Psoas muscle (tissue), 8 donors: ENCODE data around the gene FAM107B. TPM values are rescaled to one million over a fixed set of nuclear protein-coding genes. Genes with fewer than 3 reads are reported as not detected.
"Not testable (repeated sequence)": the region's sequence is repeated elsewhere in the genome, so short reads cannot be mapped to it uniquely, and the experiment has no call there.

Experiments used
- ATAC-seq, 4 donors: fragments of 200-7000 bp; cut with Tn5 transposase; one replicate each; pipeline ENCODE4 v1.9.1; 2020; ENCODE audit warnings: moderate library complexity in 3 of 4, mild to moderate bottlenecking in 2 of 4
- DNase-seq, 2 donors: peaks; one replicate each; pipeline ENCODE4 v3.0.0-alpha.2; 2020
- H3K27ac ChIP-seq: fragments of 200-600 bp; one replicate; pipeline ENCODE4 v1.8.0; 2022
- H3K27me3 ChIP-seq, 3 donors: fragments of 200-600 bp in 1 of 3; one replicate each; pipeline versions ENCODE4 v1.6.1 to v1.8.0; 2013 to 2022; ENCODE audit warnings: low read length in 2 of 3, mild to moderate bottlenecking in 2 of 3, moderate library complexity in 1 of 3; ENCODE audit not compliant: insufficient read depth in 3 of 3
- H3K36me3 ChIP-seq, 2 donors: fragments of 200-600 bp in 1 of 2; one replicate each; pipeline versions ENCODE4 v1.6.1 to v1.8.0; 2013 to 2022; ENCODE audit warnings: low read depth in 1 of 2, mild to moderate bottlenecking in 1 of 2, moderate library complexity in 1 of 2; ENCODE audit not compliant: insufficient read depth in 1 of 2
- H3K4me1 ChIP-seq: fragments of 200-600 bp; one replicate; pipeline ENCODE4 v1.8.0; 2022
- H3K4me3 ChIP-seq: fragments of 200-600 bp; one replicate; pipeline ENCODE4 v1.8.0; 2022; ENCODE audit warnings: mild to moderate bottlenecking
- H3K9me3 ChIP-seq: fragments of 200-600 bp; one replicate; pipeline ENCODE4 v1.8.0; 2022
- CTCF ChIP-seq: fragments of 200-600 bp; IDR thresholded peaks from one replicate; pipeline ENCODE4 v1.8.0; 2022; ENCODE audit warnings: antibody characterized with exemption
- WGBS, 3 donors: extraction: QIAGEN DNeasy Blood & Tissue Kit; methylation state at CpG; one replicate each; pipeline versions ENCODE4 v1.1.6 to v1.1.7; 2013; 5-methylcytosine and 5-hydroxymethylcytosine counted together
- intact Hi-C, 2 donors: fragments of 100-400 bp; cut with DNase I; formaldehyde crosslinking; loops; one replicate each; pipeline versions ENCODE4 v1.11.0 to v1.14.2; 2022
- polyA plus RNA-seq, 3 donors: library from polyadenylated mRNA; stranded (reverse); fragments of 200-250 nt; gene quantifications; one replicate each; pipeline ENCODE4 v1.2.3, GENCODE V29; 2013
- total RNA-seq, 4 donors: library from RNA; stranded (reverse); fragmentation: NEBNext Ultra II Directional in 2 of 4; extraction: Animal tissue kit (Norgen Biotek cat#: 25700) in 2 of 4; gene quantifications; one replicate each; pipeline versions ENCODE4 v1.2.1 to v1.2.4, GENCODE V29; 2021 to 2023
- donor health status: healthy with polysubstance abuse.
- donor health status: DM: no; HTN: no; CAD: no; lungs with moderate emphysema.
- donor health status: Bipolar disorder and iron deficiency.
- donor health status: healthy.
- donor health status: DM: yes; HTN: yes; CAD: no.
- donor health status: DM: no; HTN: no; CAD: no.
- donor health status: DM: no; HTN: no; CAD: no.
- donor health status: DM: yes; HTN: yes; CAD: no.

FAM107B gene
- total and polyA plus RNA-seq, 7 donors, result 1.0 to 3.1 (median 1.8) TPM

DNA sequence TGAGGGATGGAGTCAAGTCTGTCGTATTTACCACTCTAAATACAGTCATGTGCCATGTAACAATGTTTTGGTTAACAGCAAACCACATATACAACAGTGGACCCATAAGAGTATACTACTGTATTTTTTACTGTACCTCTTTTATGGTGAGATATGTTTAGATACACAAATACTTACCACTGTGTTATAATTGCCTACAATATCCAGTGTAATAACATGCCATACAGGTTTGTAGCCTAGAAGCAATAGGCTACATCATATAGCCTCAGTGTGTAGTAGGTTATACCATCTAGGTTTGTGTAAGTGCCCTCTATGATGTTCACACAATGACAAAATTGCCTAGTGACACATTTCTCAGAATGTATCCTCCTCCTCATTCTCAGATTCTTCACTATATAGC, 110.4 kb downstream of the FAM107B start:
- Histone ChIP-seq H3K36me3 (no peaks in the 10 kb centered on the region), H3K27ac (no peak overlapping the region), H3K27me3 (no peaks in the 10 kb centered on the region), H3K9me3 (no peaks in the 10 kb centered on the region), H3K4me3 (no peak overlapping the region), H3K4me1 (no peaks in the 10 kb centered on the region)
- intact Hi-C loops, result no loop called here
- TF ChIP-seq CTCF, result no peak
- ATAC-seq, result no peak
- 95 to 99% (median 97%) methylated on average over 1 of the region's 1 CpG for WGBS, 3 donors
- no peak for DNase-seq

- H3K9me3 ChIP-seq, result no peaks in the 10 kb centered on the region
- TF ChIP-seq CTCF, result no peak
- H3K4me1 ChIP-seq, result no peaks in the 10 kb centered on the region
- no peaks in the 10 kb centered on the region for H3K27me3 ChIP-seq
- intact Hi-C loops, result no loop called here
- ATAC-seq (no peak), DNase-seq (no peak)
- H3K36me3 ChIP-seq, result no peaks in the 10 kb centered on the region
- H3K4me3 ChIP-seq, result no peak overlapping the region
- no peak overlapping the region for H3K27ac ChIP-seq
- WGBS, 3 donors, result 90 to 97% (median 92%) methylated on average over 3 of the region's 3 CpGs
Observed at GRCh38 chr10:14661818-14662217, 112.9 kb downstream of the FAM107B start.

DNA sequence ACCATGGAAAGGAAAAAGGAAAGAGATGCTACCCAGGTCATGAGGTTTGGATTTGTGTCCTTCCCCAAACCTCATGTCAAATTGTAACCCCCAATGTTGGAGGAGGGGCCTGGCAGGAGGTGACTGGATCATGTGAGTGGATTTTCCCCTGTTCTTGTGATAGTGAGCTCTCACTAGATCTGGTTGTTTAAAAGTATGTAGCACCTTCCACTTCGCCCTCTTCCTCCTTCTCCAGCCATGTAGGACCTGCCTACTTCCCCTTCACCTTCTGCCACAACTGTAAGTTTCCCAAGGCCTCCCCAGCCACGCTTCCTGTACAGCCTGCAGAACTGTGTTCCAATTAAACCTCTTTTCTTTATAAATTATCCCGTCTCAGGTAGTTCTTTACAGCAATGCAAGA, 113.9 kb downstream of the FAM107B start:
- H3K36me3 ChIP-seq, result no peaks in the 10 kb centered on the region
- 87 to 91% (median 88%) methylated on average over 3 of the region's 3 CpGs for WGBS, 3 donors
- no peak overlapping the region for H3K27ac ChIP-seq
- no peak overlapping the region for H3K4me3 ChIP-seq
- H3K9me3 ChIP-seq, result no peaks in the 10 kb centered on the region
- TF ChIP-seq CTCF, result no peak
- H3K27me3 ChIP-seq, result no peaks in the 10 kb centered on the region
- intact Hi-C loops, result no loop called here
- DNase-seq (no peak), ATAC-seq (no peak)
- H3K4me1 ChIP-seq, result no peaks in the 10 kb centered on the region

- H3K9me3 ChIP-seq, result no peaks in the 10 kb centered on the region
- no peaks in the 10 kb centered on the region for H3K36me3 ChIP-seq
- TF ChIP-seq CTCF, result no peak
- DNase-seq (no peak), ATAC-seq (no peak)
- intact Hi-C loops, result no loop called here
- no peak overlapping the region for H3K4me3 ChIP-seq
- no peaks in the 10 kb centered on the region for H3K4me1 ChIP-seq
- WGBS, 3 donors, result 75 to 77% (median 77%) methylated on average over 7 of the region's 7 CpGs
- no peaks in the 10 kb centered on the region for H3K27me3 ChIP-seq
- no peak overlapping the region for H3K27ac ChIP-seq
Observed at GRCh38 chr10:14659626-14660196, 115.0 kb downstream of the FAM107B start.

GRCh38 chr10:14659137-14659536, 115.6 kb downstream of the FAM107B start:
- H3K4me3 ChIP-seq, H3K36me3 ChIP-seq, H3K4me1 ChIP-seq, DNase-seq, H3K9me3 ChIP-seq, ATAC-seq, H3K27me3 ChIP-seq, H3K27ac ChIP-seq, intact Hi-C loops: not testable (repeated sequence)
- WGBS, 3 donors, result 92 to 98% (median 96%) methylated on average over 6 of the region's 6 CpGs
